HUES64 (cell line): Measurements from ENCODE around the gene EIF4E2. TPM values are rescaled to one million over a fixed set of nuclear protein-coding genes. Genes with fewer than 3 reads are reported as not detected.
A peak's percentile ranks its signal among the peaks of the same experiment; 100 is the strongest.

Experiments used
- H3K27ac ChIP-seq: 2 replicates; pipeline ENCODE4 v1.7.0; 2013; ENCODE audit warnings: low read depth, low read length, inconsistent platforms
- H3K27me3 ChIP-seq: 2 replicates; pipeline ENCODE4 v1.6.1; 2013; ENCODE audit warnings: mild to moderate bottlenecking, low read length; ENCODE audit not compliant: insufficient read depth
- H3K36me3 ChIP-seq: 2 replicates; pipeline ENCODE4 v1.6.1; 2013; ENCODE audit warnings: mild to moderate bottlenecking, low read length; ENCODE audit not compliant: insufficient read depth
- H3K4me1 ChIP-seq: 2 replicates; pipeline ENCODE4 v1.6.1; 2013; ENCODE audit warnings: mild to moderate bottlenecking, low read length, moderate library complexity; ENCODE audit not compliant: insufficient read depth
- H3K4me3 ChIP-seq: 2 replicates; pipeline ENCODE4 v1.5.1; 2013; ENCODE audit warnings: mild to moderate bottlenecking, low read length, moderate library complexity
- H3K9ac ChIP-seq: 2 replicates; pipeline ENCODE4 v1.6.1; 2013; ENCODE audit warnings: mild to moderate bottlenecking, low read depth, low read length
- H3K9me3 ChIP-seq: 2 replicates; pipeline ENCODE4 v1.6.1; 2013; ENCODE audit warnings: low read depth, low read length; ENCODE audit not compliant: insufficient read depth
- WGBS: fragments of 150-250, 120-280 bp; methylation state at CpG from one replicate; pipeline ENCODE4 v1.1.7; 2013; ENCODE audit warnings: missing lambda C conversion rate; 5-methylcytosine and 5-hydroxymethylcytosine counted together
- polyA plus RNA-seq, 2 experiments: library from polyadenylated mRNA; stranded (reverse); fragments of 50-300 nt; gene quantifications; one replicate each; pipeline ENCODE4 v1.2.3, GENCODE V29; 2013

Gene EIF4E2
- 85.0 TPM for polyA plus RNA-seq (2013, experiment 1 of 2)
- 104 TPM for polyA plus RNA-seq (2013, experiment 2 of 2)

GRCh38 chr2:232550354-232551249 lies at the start of gene EIF4E2, which contains the start of gene TIGD1:
Gene EIF4E2 (plus strand): TSS chr2:232550689. CDS start chr2:232550725, 36 bp downstream.
Gene TIGD1 (minus strand): TSS chr2:232550557. CDS start chr2:232549882, 675 bp downstream.
- H3K27me3 ChIP-seq = no peaks in the 10 kb centered on the region
- peaks cover 3% of the 10 kb centered on the region; the same call in 1 of the 2 replicates for H3K4me1 ChIP-seq
- peak within 1 kb of the TSS; percentile 93 for H3K9ac ChIP-seq
- peak within 1 kb of the TSS; percentile 92 for H3K4me3 ChIP-seq
- peaks cover 38% of the 10 kb centered on the region for H3K36me3 ChIP-seq
- no peaks in the 10 kb centered on the region for H3K9me3 ChIP-seq
- peak within 1 kb of the TSS; percentile 97 for H3K27ac ChIP-seq
- 1% methylated on average over 72 of the region's 81 CpGs for WGBS

DNA sequence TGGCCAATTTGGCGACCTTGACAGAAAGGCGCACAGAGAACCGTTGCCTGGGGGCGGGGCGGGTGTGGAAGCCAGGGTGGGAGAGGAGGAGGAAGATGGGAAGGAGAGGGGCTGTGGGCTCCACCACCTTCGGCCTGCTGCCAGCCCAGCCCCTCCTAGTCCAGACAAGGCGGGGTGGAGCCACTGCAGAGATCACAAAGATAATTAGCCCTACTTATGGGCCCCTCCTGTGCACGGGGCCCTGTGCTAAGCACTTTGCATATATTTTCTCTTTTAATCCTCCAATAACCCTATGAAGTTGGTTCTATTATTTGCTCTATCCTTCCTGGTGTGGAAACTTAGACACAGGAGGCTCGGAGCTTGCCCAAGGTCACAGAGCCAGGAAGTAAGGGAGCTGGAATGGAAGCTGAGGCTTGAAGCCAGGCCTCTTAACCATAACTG lies 49.1 kb upstream of the EIF4E2 start:
- Histone ChIP-seq H3K9ac (no peak overlapping the region), H3K9me3 (no peaks in the 10 kb centered on the region), H3K4me3 (no peak overlapping the region), H3K27ac (no peak overlapping the region), H3K36me3 (no peaks in the 10 kb centered on the region), H3K4me1 (peaks cover 16% of the 10 kb centered on the region), H3K27me3 (peaks cover 67% of the 10 kb centered on the region)
- WGBS = 68% methylated on average over 9 of the region's 9 CpGs

DNA sequence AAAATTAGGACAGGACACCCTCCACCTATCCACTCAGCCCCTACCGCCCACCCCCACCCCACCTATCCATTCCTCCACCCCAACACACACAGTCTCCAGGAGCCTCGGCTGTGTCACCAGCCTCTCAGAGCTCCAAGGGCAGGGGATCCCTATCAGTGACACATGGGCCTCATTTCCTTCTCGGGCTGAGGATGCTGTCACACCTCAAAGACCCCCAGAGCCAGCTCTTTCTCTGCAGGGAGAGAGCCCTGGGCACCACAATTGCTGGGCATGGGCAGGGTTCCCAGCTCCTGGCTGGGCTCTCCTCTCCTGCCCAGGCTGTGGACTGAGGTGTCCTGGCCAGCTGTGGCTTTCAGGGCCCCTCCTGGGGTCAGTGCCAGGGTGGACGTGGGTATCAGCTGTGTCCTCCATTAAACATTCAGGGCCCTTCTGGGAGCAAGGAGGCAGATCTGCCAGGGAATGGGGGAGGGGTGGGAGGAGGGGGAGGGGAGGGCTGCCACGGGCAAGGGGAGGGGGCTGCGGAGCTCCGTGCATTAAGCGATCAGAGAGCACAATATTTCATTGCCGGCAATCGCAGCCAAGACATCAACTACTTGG lies 48.6 kb upstream of the EIF4E2 start:
- no peak overlapping the region for H3K27ac ChIP-seq
- WGBS = 27% methylated on average over 10 of the region's 10 CpGs
- no peak overlapping the region for H3K9ac ChIP-seq
- peak overlapping the region; percentile 66 for H3K4me3 ChIP-seq
- H3K9me3 ChIP-seq = no peaks in the 10 kb centered on the region
- peaks cover 73% of the 10 kb centered on the region for H3K27me3 ChIP-seq
- H3K4me1 ChIP-seq = peaks cover 16% of the 10 kb centered on the region
- H3K36me3 ChIP-seq = no peaks in the 10 kb centered on the region

DNA sequence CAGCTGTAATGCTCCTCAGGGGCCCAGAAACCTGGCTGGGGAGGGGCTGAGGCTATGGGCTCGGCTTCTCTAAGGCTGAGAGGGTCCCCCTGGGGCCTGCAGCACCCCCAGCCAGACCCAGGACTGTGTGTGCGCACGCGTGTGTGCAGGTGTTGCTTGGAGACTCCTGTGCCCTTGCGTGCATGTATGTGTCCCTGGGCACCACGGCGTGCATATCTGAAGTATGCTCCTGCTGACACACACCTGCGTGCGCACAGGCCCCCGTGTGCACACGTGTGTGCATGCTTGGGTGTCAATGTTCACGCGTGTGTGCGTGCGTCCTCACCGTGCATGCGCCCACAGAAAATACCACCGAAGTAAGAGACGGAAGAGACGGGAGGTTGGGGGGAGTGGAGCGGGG lies 48.0 kb upstream of the EIF4E2 start:
- H3K27ac ChIP-seq = no peak overlapping the region
- no peaks in the 10 kb centered on the region for H3K9me3 ChIP-seq
- H3K4me3 ChIP-seq = peak overlapping the region; percentile 66
- peaks cover 16% of the 10 kb centered on the region for H3K4me1 ChIP-seq
- WGBS = 3% methylated on average over 15 of the region's 21 CpGs
- H3K27me3 ChIP-seq = peaks cover 78% of the 10 kb centered on the region
- H3K36me3 ChIP-seq = no peaks in the 10 kb centered on the region
- H3K9ac ChIP-seq = no peak overlapping the region; the same call in 1 of the 2 replicates

- H3K27me3 ChIP-seq = peaks cover 81% of the 10 kb centered on the region
- H3K4me1 ChIP-seq = peaks cover 16% of the 10 kb centered on the region
- H3K9me3 ChIP-seq = no peaks in the 10 kb centered on the region
- H3K36me3 ChIP-seq = no peaks in the 10 kb centered on the region
- H3K27ac ChIP-seq = no peak overlapping the region
- WGBS = 1% methylated on average over 75 of the region's 75 CpGs
- H3K4me3 ChIP-seq = peak overlapping the region; percentile 66
- H3K9ac ChIP-seq = no peak overlapping the region
Measured at GRCh38 chr2:232502911-232503808, 47.3 kb upstream of the EIF4E2 start.

DNA sequence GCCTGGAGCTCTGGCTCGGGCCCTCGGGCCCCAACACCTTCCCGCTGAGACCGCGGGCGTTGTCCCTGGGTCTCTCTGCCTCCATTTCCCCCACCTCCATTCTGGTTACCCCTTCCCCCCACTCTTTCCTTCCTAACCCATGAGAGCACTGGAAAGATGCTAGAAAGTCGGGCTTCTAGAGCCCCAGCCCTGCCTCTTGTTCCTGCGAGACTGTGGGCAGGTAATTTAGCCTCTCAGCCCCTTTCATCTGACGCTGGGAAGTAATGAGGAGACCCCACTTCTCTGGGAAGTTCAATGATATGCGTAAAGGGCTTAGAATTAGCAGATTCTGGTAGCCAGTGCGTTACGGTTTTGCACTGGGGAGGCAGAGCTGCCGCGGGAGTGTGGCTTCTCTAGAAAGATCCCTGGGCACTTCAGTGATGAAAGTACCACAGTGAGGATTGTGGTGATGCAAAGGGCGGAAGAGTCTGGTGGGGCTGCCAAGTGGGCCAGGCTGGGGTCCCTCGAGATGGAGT lies 46.6 kb upstream of the EIF4E2 start:
- H3K27ac ChIP-seq = no peak overlapping the region
- no peak overlapping the region for H3K9ac ChIP-seq
- no peaks in the 10 kb centered on the region for H3K9me3 ChIP-seq
- WGBS = 21% methylated on average over 16 of the region's 16 CpGs
- peaks cover 16% of the 10 kb centered on the region for H3K4me1 ChIP-seq
- peaks cover 81% of the 10 kb centered on the region for H3K27me3 ChIP-seq
- peak overlapping the region; percentile 66 for H3K4me3 ChIP-seq
- H3K36me3 ChIP-seq = no peaks in the 10 kb centered on the region

- peaks cover 16% of the 10 kb centered on the region for H3K4me1 ChIP-seq
- no peak overlapping the region for H3K27ac ChIP-seq
- no peak overlapping the region for H3K4me3 ChIP-seq
- H3K9me3 ChIP-seq = no peaks in the 10 kb centered on the region
- no peaks in the 10 kb centered on the region for H3K36me3 ChIP-seq
- peaks cover 79% of the 10 kb centered on the region for H3K27me3 ChIP-seq
- 86% methylated on average over 2 of the region's 2 CpGs for WGBS
- no peak overlapping the region for H3K9ac ChIP-seq
Measured at GRCh38 chr2:232504438-232504837, 46.1 kb upstream of the EIF4E2 start.

DNA sequence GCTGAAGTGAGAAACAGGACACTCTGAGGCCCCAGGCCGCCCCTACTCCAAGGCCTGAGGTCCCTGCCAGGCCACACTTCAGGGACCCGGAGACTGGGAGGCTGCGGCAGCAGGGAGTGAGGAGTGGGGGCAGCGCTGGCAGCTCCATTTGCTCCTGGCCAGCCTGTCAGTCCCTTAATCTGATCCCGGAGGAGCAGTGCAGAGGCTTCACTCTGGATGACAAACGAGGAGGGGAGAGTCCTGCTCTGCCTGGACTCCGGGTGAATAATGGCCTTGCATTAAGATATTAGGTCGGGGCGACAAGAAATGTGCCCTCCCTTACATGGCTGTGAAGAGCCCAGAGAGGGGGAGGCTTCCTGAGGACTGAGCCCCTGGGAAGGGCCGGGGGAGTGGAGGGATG lies 44.6 kb upstream of the EIF4E2 start:
- no peak overlapping the region for H3K27ac ChIP-seq
- H3K36me3 ChIP-seq = no peaks in the 10 kb centered on the region
- H3K4me1 ChIP-seq = peaks cover 16% of the 10 kb centered on the region
- H3K27me3 ChIP-seq = peaks cover 70% of the 10 kb centered on the region
- H3K9ac ChIP-seq = no peak overlapping the region
- WGBS = 30% methylated on average over 10 of the region's 10 CpGs
- no peak overlapping the region for H3K4me3 ChIP-seq
- H3K9me3 ChIP-seq = no peaks in the 10 kb centered on the region

DNA sequence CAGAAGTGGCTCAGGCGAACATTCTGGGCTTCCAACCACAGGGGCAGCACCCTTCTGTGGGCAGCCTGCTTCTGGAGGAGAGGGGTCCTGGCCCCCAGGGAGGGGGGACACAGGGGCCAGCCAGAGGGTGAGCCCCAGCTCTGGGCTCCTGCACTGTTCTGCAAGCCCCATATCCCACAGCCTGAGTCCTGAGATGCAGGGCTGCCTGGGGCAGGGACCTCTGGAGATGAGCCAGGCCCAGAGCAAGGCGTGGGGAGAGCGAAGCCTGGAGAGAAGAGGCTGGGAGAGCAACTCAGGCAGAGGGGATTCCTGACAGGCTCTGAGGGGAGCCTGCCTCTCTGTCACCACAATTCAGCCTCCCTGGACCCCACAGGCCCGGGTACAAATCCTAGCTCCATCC lies 43.8 kb upstream of the EIF4E2 start:
- no peak overlapping the region for H3K9ac ChIP-seq
- H3K27ac ChIP-seq = no peak overlapping the region
- H3K4me1 ChIP-seq = peaks cover 16% of the 10 kb centered on the region
- H3K36me3 ChIP-seq = no peaks in the 10 kb centered on the region
- 81% methylated on average over 4 of the region's 4 CpGs for WGBS
- no peak overlapping the region for H3K4me3 ChIP-seq
- no peaks in the 10 kb centered on the region for H3K9me3 ChIP-seq
- peaks cover 63% of the 10 kb centered on the region for H3K27me3 ChIP-seq

GRCh38 chr2:232508251-232508650 lies 42.2 kb upstream of the EIF4E2 start:
- no peak overlapping the region for H3K9ac ChIP-seq
- H3K27me3 ChIP-seq = peaks cover 50% of the 10 kb centered on the region
- 90% methylated on average over 7 of the region's 7 CpGs for WGBS
- no peak overlapping the region for H3K27ac ChIP-seq
- H3K36me3 ChIP-seq = no peaks in the 10 kb centered on the region
- H3K4me3 ChIP-seq = no peak overlapping the region
- H3K4me1 ChIP-seq = peaks cover 10% of the 10 kb centered on the region; the same call in 1 of the 2 replicates
- H3K9me3 ChIP-seq = no peaks in the 10 kb centered on the region
